H9 (cell line): Measurements from ENCODE around the gene TGOLN2. TPM values are rescaled to one million over a fixed set of nuclear protein-coding genes. Genes with fewer than 3 reads are reported as not detected.

Experiments
- DNase-seq: peaks from one replicate; pipeline ENCODE4 v3.0.0-alpha.2; 2017
- H2AFZ ChIP-seq: one replicate; pipeline ENCODE4 v1.6.1; 2013; ENCODE audit warnings: mild to moderate bottlenecking, low read length, control low read depth, moderate library complexity
- H2AK5ac ChIP-seq: 2 replicates; pipeline ENCODE4 v1.6.1; 2013; ENCODE audit warnings: low read length, control low read depth, mixed read lengths; ENCODE audit not compliant: insufficient read length
- H2BK120ac ChIP-seq: one replicate; pipeline ENCODE4 v1.6.1; 2013; ENCODE audit warnings: low read depth, mild to moderate bottlenecking, low read length, control low read depth, inconsistent platforms; ENCODE audit not compliant: poor library complexity, severe bottlenecking
- H2BK12ac ChIP-seq: 2 replicates; pipeline ENCODE4 v1.6.1; 2013; ENCODE audit warnings: low read length, control low read depth, mixed read lengths, low read depth; ENCODE audit not compliant: insufficient read length
- H2BK15ac ChIP-seq: 2 replicates; pipeline ENCODE4 v1.6.1; 2013; ENCODE audit warnings: low read depth, low read length, control low read depth
- H2BK20ac ChIP-seq: one replicate; pipeline ENCODE4 v1.6.1; 2013; ENCODE audit warnings: low read depth, mild to moderate bottlenecking, low read length, control low read depth, inconsistent platforms; ENCODE audit not compliant: poor library complexity, severe bottlenecking
- H2BK5ac ChIP-seq: 2 replicates; pipeline ENCODE4 v1.6.1; 2013; ENCODE audit warnings: low read length, control low read depth, mixed read lengths; ENCODE audit not compliant: insufficient read length
- H3K14ac ChIP-seq: 2 replicates; pipeline ENCODE4 v1.6.1; 2013; ENCODE audit warnings: low read length, control low read depth; ENCODE audit not compliant: insufficient read depth
- H3K18ac ChIP-seq: 2 replicates; pipeline ENCODE4 v1.6.1; 2013; ENCODE audit warnings: low read depth, mild to moderate bottlenecking, mixed read lengths, low read length, control low read depth; ENCODE audit not compliant: insufficient read length
- H3K23ac ChIP-seq: 2 replicates; pipeline ENCODE4 v1.6.1; 2013; ENCODE audit warnings: low read length, control low read depth, mixed read lengths, low read depth; ENCODE audit not compliant: insufficient read length
- H3K23me2 ChIP-seq: 2 replicates; pipeline ENCODE4 v1.6.1; 2013; ENCODE audit warnings: low read depth, mild to moderate bottlenecking, mixed read lengths, low read length, control low read depth; ENCODE audit not compliant: insufficient read length, poor library complexity, severe bottlenecking
- H3K27ac ChIP-seq: 2 replicates; pipeline ENCODE4 v1.5.1; 2013; ENCODE audit warnings: low read length, control low read depth, mixed read lengths, low read depth; ENCODE audit not compliant: insufficient read length
- H3K27me3 ChIP-seq: 2 replicates; pipeline ENCODE4 v1.6.1; 2013; ENCODE audit warnings: low read length, control low read depth, inconsistent platforms; ENCODE audit not compliant: insufficient read depth
- H3K4ac ChIP-seq: 2 replicates; pipeline ENCODE4 v1.6.1; 2013; ENCODE audit warnings: low read depth, mild to moderate bottlenecking, control low read depth, inconsistent platforms, low read length, moderate library complexity
- H3K4me1 ChIP-seq: 2 replicates; pipeline ENCODE4 v1.6.1; 2013; ENCODE audit warnings: low read length, control low read depth, inconsistent platforms; ENCODE audit not compliant: insufficient read depth
- H3K4me2 ChIP-seq: 2 replicates; pipeline ENCODE4 v1.6.1; 2013; ENCODE audit warnings: low read length, control low read depth, mixed read lengths; ENCODE audit not compliant: insufficient read length, insufficient read depth
- H3K56ac ChIP-seq: 2 replicates; pipeline ENCODE4 v1.6.1; 2013; ENCODE audit warnings: low read depth, mild to moderate bottlenecking, mixed read lengths, low read length, control low read depth; ENCODE audit not compliant: insufficient read length
- H3K79me1 ChIP-seq: 2 replicates; pipeline ENCODE4 v1.6.1; 2013; ENCODE audit warnings: low read depth, mild to moderate bottlenecking, moderate library complexity, low read length, control low read depth, inconsistent platforms; ENCODE audit not compliant: insufficient read depth, poor library complexity, severe bottlenecking
- H3K79me2 ChIP-seq: 2 replicates; pipeline ENCODE4 v1.6.1; 2013; ENCODE audit warnings: low read length, control low read depth, inconsistent platforms; ENCODE audit not compliant: insufficient read depth
- H3K9ac ChIP-seq: 2 replicates; pipeline ENCODE4 v1.6.1; 2013; ENCODE audit warnings: low read length, control low read depth, mixed read lengths; ENCODE audit not compliant: insufficient read length; ENCODE audit errors: extremely low read depth
- H3K9me3 ChIP-seq: one replicate; pipeline ENCODE4 v1.6.1; 2013; ENCODE audit warnings: low read depth, low read length, inconsistent platforms; ENCODE audit not compliant: control insufficient read depth
- H3T11ph ChIP-seq: one replicate; pipeline ENCODE4 v1.6.1; 2013; ENCODE audit warnings: mild to moderate bottlenecking, low read length, control low read depth, inconsistent platforms
- H4K20me1 ChIP-seq: one replicate; pipeline ENCODE4 v1.6.1; 2013; ENCODE audit not compliant: control insufficient read depth, insufficient read length, insufficient read depth
- H4K5ac ChIP-seq: 2 replicates; pipeline ENCODE4 v1.6.1; 2013; ENCODE audit warnings: low read depth, mild to moderate bottlenecking, mixed read lengths, low read length, control low read depth; ENCODE audit not compliant: insufficient read length
- H4K8ac ChIP-seq: replicated peaks from 2 replicates; pipeline ENCODE4 v1.6.1; 2013; ENCODE audit warnings: low read length, control low read depth, mixed read lengths, low read depth; ENCODE audit not compliant: insufficient read length
- H4K91ac ChIP-seq: 2 replicates; pipeline ENCODE4 v1.6.1; 2013; ENCODE audit warnings: low read depth, mild to moderate bottlenecking, moderate library complexity, mixed read lengths, low read length, control low read depth; ENCODE audit not compliant: insufficient read length
- H3K27ac Mint-ChIP-seq, 3 experiments: 2 replicates in 2 of 3; 3 replicates in 1 of 3; pipeline ENCODE4 v1.8.0; 2020 to 2021; ENCODE audit warnings: mixed read lengths in 3 of 3, mild to moderate bottlenecking in 1 of 3, moderate library complexity in 1 of 3
- H3K27me3 Mint-ChIP-seq: 2 replicates; pipeline ENCODE4 v1.8.0; 2021; ENCODE audit warnings: low read depth, mild to moderate bottlenecking, moderate library complexity, mixed read lengths
- H3K36me3 Mint-ChIP-seq, 3 experiments: 2 replicates in 2 of 3; 3 replicates in 1 of 3; pipeline ENCODE4 v1.8.0; 2020 to 2021; ENCODE audit warnings: low read depth in 3 of 3, mixed read lengths in 3 of 3; ENCODE audit not compliant: insufficient read depth in 1 of 3
- H3K4me1 Mint-ChIP-seq, 2 experiments: 2 replicates each; pipeline ENCODE4 v1.8.0; 2020; ENCODE audit warnings: mixed read lengths in 2 of 2
- H3K4me3 Mint-ChIP-seq, 2 experiments: 2 replicates in 1 of 2; 3 replicates in 1 of 2; pipeline ENCODE4 v1.8.0; 2020 to 2021; ENCODE audit warnings: mild to moderate bottlenecking in 2 of 2, mixed read lengths in 2 of 2, moderate library complexity in 1 of 2
- H3K9me3 Mint-ChIP-seq, 2 experiments: 2 replicates in 1 of 2; 3 replicates in 1 of 2; pipeline ENCODE4 v1.8.0; 2020; ENCODE audit warnings: mild to moderate bottlenecking in 2 of 2, mixed read lengths in 2 of 2, moderate library complexity in 1 of 2
- CTCF ChIP-seq: fragments of 200-600 bp; sonication (generic); conservative IDR thresholded peaks from 3 replicates; pipeline ENCODE4 v1.8.0; 2021; ENCODE audit warnings: antibody characterized with exemption, mild to moderate bottlenecking
- WGBS: extraction: QIAGEN DNeasy Blood & Tissue Kit; methylation state at CpG from one replicate; pipeline ENCODE4 v1.1.7; 2013; ENCODE audit warnings: missing lambda C conversion rate, low lambda C conversion rate, mixed read lengths; ENCODE audit not compliant: insufficient read length; ENCODE audit errors: extremely low coverage; 5-methylcytosine and 5-hydroxymethylcytosine counted together
- total RNA-seq: library from RNA; stranded (reverse); gene quantifications from 2 replicates; pipeline ENCODE4 v1.2.1, GENCODE V29; 2021

Gene TGOLN2
- total RNA-seq, 1 experiment from 2014 or later = 47.8 TPM

DNA sequence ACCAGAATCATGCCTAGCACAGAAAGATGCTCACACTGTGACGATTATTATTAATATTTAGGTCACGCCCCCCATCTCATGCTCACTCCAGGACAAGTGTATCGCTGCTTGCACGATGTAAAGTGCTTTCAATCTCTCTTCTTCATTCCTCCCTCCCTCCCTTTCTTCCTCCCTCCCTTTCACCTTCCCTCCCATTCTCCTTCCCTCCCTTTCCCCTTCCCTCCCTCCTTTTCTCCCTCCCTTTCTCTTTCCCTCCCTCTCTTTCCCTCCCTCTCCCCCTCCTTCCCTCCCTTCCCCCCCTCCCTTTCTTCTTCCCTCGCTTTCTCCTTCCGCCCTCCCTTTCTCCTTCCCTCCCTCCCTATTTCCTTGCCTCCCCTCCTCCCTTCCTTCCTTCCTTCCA lies 19.6 kb downstream of the TGOLN2 start:
- Histone ChIP-seq H3K9me3 (no peaks in the 10 kb centered on the region), H4K8ac (no peak overlapping the region), H3K27me3 (no peaks in the 10 kb centered on the region), H4K20me1 (no peaks in the 10 kb centered on the region), H3K4ac (no peak overlapping the region), H2BK20ac (no peak overlapping the region), H3K9ac (no peak overlapping the region), H3K79me2 (no peaks in the 10 kb centered on the region), H3K23me2 (no peaks in the 10 kb centered on the region), H3K4me2 (no peak overlapping the region), H2BK120ac (no peak overlapping the region), H3K4me1 (peaks cover 6% of the 10 kb centered on the region; the same call in 1 of the 2 replicates), H2AK5ac (no peak overlapping the region), H3K18ac (no peak overlapping the region), H2AFZ (no peak overlapping the region), H2BK12ac (no peak overlapping the region), H3T11ph (no peak overlapping the region), H2BK5ac (no peak overlapping the region), H3K14ac (no peak overlapping the region), H2BK15ac (no peak overlapping the region), H3K79me1 (no peaks in the 10 kb centered on the region), H3K23ac (no peak overlapping the region), H3K56ac (no peak overlapping the region), H4K91ac (no peak overlapping the region), H4K5ac (no peak overlapping the region), H3K27ac (no peak overlapping the region)
- H3K9me3 Mint-ChIP-seq = no peaks in the 10 kb centered on the region
- peaks cover 14% of the 10 kb centered on the region in 2 experiments for H3K4me1 Mint-ChIP-seq
- H3K36me3 Mint-ChIP-seq = peaks cover 44 to 71% (median 66%) of the 10 kb centered on the region in 3 experiments
- TF ChIP-seq CTCF = no peak
- H3K4me3 Mint-ChIP-seq = no peak overlapping the region
- WGBS = no CpG with 5 or more reads among the region's 6 CpGs
- H3K27ac Mint-ChIP-seq = peak overlapping the region in 1 of 3 experiments; percentile 31; a peak in 1 of 7 replicates
- no peaks in the 10 kb centered on the region for H3K27me3 Mint-ChIP-seq
- DNase-seq = no peak
